ENCODE data around the gene TXNIP.

The TXNIP gene

GRCh38 chr1:145974721-145975120 is 21.7 kb downstream of the TXNIP start:
- TF ChIP-seq CTCF (IDR thresholded peaks at IDR 0.05; ENCODE audit: control extremely low read depth, extremely low read depth, low read depth, missing control alignments): no peak
- ChIA-PET CTCF (interaction anchor here (0.7 to 6.7 kb wide), 3 partner anchors 8 to 61 kb away, joined by 3 to 249 read pairs (median 63); no protein-coding TSS in a partner anchor), POLR2A (no interaction called here)
- no peak for DNase-seq (ENCODE audit: extremely low spot score)

GRCh38 chr1:145972580-145972979 is 23.8 kb downstream of the TXNIP start:
- no peak for TF ChIP-seq CTCF (IDR thresholded peaks at IDR 0.05; ENCODE audit: control extremely low read depth, extremely low read depth, low read depth, missing control alignments)
- CTCF ChIA-PET: interaction anchor here (1.1 to 1.8 kb wide), 3 partner anchors 8 to 127 kb away, joined by 4 to 5 read pairs (median 5); partner anchors contain the start of genes ANKRD34A, NUDT17 and POLR3GL
- POLR2A ChIA-PET: no interaction called here
- no peak for DNase-seq (ENCODE audit: extremely low spot score)

- no peak for DNase-seq (ENCODE audit: extremely low spot score)
- ChIA-PET CTCF (interaction anchor here (0.6 to 9.0 kb wide), 4 partner anchors 9 to 75 kb away, joined by 3 to 113 read pairs (median 4); partner anchors contain the start of gene LIX1L), POLR2A (no interaction called here)
- TF ChIP-seq CTCF (IDR thresholded peaks at IDR 0.05; ENCODE audit: control extremely low read depth, extremely low read depth, low read depth, missing control alignments): no peak
Observed at GRCh38 chr1:145967288-145967687, 29.1 kb downstream of the TXNIP start.

DNA sequence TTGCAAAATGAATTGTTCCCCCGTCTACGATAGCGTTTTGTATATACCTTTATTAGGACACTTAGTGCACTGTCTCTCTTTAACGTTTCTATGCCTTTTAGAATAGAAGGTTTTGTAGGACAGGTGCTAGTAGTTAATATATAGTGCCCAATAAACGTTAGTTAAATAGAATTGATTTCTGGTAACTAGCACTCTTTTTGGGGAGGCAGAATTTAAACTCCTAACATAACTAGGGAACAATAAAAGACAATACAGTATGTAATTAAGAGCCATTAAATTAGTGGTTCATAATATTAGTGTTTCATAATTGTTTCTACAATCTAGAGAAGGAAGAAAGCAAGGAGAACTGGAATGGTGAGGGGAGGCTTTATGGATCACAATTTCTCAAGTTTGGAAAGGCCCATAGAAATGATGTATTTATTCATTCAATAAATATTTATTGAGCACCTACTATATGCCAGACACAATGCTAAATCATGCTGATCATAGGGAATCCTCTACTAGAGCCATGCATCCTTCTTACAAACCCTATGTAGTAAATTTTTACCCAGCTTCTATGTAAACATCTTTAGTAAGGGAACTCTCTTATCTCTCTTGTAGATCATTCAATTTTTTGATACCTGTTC is 31.1 kb downstream of the TXNIP start:
- no peak for DNase-seq (ENCODE audit: extremely low spot score)
- no peak for TF ChIP-seq CTCF (IDR thresholded peaks at IDR 0.05; ENCODE audit: control extremely low read depth, extremely low read depth, low read depth, missing control alignments)
- CTCF ChIA-PET: interaction anchor here (1.0 to 9.0 kb wide), 16 partner anchors 8 to 244 kb away, joined by 3 to 113 read pairs (median 4); partner anchors contain the start of genes ITGA10, NUDT17 and PIAS3
- POLR2A ChIA-PET: interaction anchor here (0.5 to 2.1 kb wide), 6 partner anchors 13 to 46 kb away, joined by 3 to 9 read pairs (median 5); partner anchors contain the start of genes PEX11B and RBM8A

DNA sequence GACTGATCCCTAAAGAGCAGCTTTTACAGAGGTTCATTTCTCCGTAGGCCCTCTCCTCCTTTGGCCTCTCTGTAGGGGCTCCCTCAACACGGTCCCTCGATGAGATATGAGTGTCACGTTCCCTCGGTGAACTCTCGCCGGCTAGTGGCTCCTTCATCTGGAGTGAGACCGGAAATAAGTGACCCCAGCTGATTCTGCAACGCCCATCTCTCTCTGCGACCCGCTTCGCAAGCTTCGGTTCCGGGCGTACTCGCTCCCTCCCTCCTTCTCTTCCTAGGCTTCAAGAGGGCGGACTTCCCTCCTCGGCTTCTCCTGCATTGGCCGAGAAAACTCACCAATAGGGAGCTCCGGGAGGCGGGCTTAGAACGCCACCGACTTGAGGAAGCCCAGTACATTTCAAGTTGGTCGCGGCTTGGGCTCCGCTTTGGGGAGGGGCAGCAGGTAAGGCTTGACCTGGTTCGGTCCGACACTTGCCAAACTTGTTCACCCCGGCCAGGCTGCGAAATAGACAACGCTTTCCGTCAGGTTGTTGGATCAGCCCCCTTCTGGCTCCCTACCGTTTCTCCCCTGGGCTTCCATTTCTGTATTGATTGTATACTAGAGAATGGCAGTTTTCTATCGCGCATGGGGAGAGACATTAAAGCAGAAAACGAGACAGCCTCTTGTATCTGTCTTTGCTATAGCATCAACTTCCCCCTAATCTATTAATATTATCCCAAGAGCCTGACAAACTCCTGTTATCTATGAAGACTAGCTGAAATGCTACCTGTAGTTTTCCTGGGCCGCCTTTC is 31.9 kb downstream of the TXNIP start, which contains the start of the genes ANKRD34A and POLR3GL:
ANKRD34A (minus strand) TSS at position 248 of the 791 bp plus-strand sequence. CDS start 2,816 bp downstream, outside the sequence.
POLR3GL (plus strand) TSS at position 363 of the 791 bp plus-strand sequence. CDS start 10,176 bp downstream, outside the sequence.
- CTCF ChIA-PET: interaction anchor here (1.0 to 9.0 kb wide), 23 partner anchors 8 to 244 kb away, joined by 3 to 113 read pairs (median 4); partner anchors contain the start of genes ITGA10, NUDT17, PIAS3 and RBM8A
- no peak for TF ChIP-seq CTCF (IDR thresholded peaks at IDR 0.05; ENCODE audit: control extremely low read depth, extremely low read depth, low read depth, missing control alignments)
- POLR2A ChIA-PET: interaction anchor here (0.5 to 2.2 kb wide), 10 partner anchors 13 to 87 kb away, joined by 3 to 9 read pairs (median 4); partner anchors contain the start of genes PEX11B and RBM8A

More for the DNA sequence above, 31.9 kb downstream of the TXNIP start, which contains the start of the genes ANKRD34A and POLR3GL:
- DNase-seq (ENCODE audit: extremely low spot score): peak; percentile 91

All from GM10248 (cell line).